Astrocyte of the spinal cord (primary cell): ENCODE results near the gene CA4.

Experiments used
- DNase-seq: peaks from one replicate; pipeline ENCODE4 v3.0.0; 2011; ENCODE audit warnings: low read depth, low spot score
- H3K4me3 ChIP-seq: 2 replicates; pipeline ENCODE4 v1.5.1; 2011; ENCODE audit warnings: low read depth, mild to moderate bottlenecking, low read length, moderate library complexity
- CTCF ChIP-seq: IDR thresholded peaks from 2 replicates; pipeline ENCODE4 v1.5.1; 2012; ENCODE audit warnings: low read depth, mild to moderate bottlenecking, low read length, inconsistent platforms
- in situ Hi-C: cut with HindIII; loops from 2 replicates; pipeline ENCODE4 v1.10.0; 2017; ENCODE audit warnings: low sequenced_read_pairs

The CA4 gene

GRCh38 chr17:60137731-60138130 is 12.0 kb upstream of the CA4 start:
- no peak for TF ChIP-seq CTCF
- no peak for DNase-seq
- in situ Hi-C loops, result no loop called here
- H3K4me3 ChIP-seq, result no peak overlapping the region

- no peak for DNase-seq
- no peak overlapping the region for H3K4me3 ChIP-seq
- in situ Hi-C loops, result no loop called here
- TF ChIP-seq CTCF, result no peak
Measured at GRCh38 chr17:60138769-60139437, 10.9 kb upstream of the CA4 start.

- TF ChIP-seq CTCF, result peak; percentile 82
- peak; percentile 64 for DNase-seq
- in situ Hi-C loops, result no loop called here
- H3K4me3 ChIP-seq, result no peak overlapping the region
Measured at GRCh38 chr17:60139438-60140285, 10.1 kb upstream of the CA4 start.

- H3K4me3 ChIP-seq, result no peak overlapping the region
- in situ Hi-C loops, result no loop called here
- TF ChIP-seq CTCF, result no peak
- DNase-seq, result no peak
Measured at GRCh38 chr17:60141111-60142018, 8.4 kb upstream of the CA4 start.

GRCh38 chr17:60142872-60143499 is 6.8 kb upstream of the CA4 start:
- peak; percentile 86 for TF ChIP-seq CTCF
- peak; percentile 86 for DNase-seq
- in situ Hi-C loops, result no loop called here
- H3K4me3 ChIP-seq, result no peak overlapping the region
